Sigmoid colon (tissue), 7 donors: Measurements from ENCODE around the gene FGFRL1. TPM values are rescaled to one million over a fixed set of nuclear protein-coding genes. Genes with fewer than 3 reads are reported as not detected.
"Not testable (repeated sequence)": the region's sequence is repeated elsewhere in the genome, so short reads cannot be mapped to it uniquely, and the experiment has no call there.

ENCODE experiments used
- DNase-seq: peaks from one replicate; pipeline ENCODE4 v3.0.0-alpha.2; 2019
- H3K27ac ChIP-seq, 4 donors: fragments of 200-600 bp; sonication (generic); one replicate each; pipeline ENCODE4 v1.5.1; 2016 to 2019; ENCODE audit warnings: mild to moderate bottlenecking in 1 of 4
- H3K27me3 ChIP-seq, 3 donors: fragments of 200-600 bp; sonication (generic); one replicate each; pipeline ENCODE4 v1.5.1; 2019; ENCODE audit warnings: mild to moderate bottlenecking in 1 of 3
- H3K36me3 ChIP-seq, 4 donors: fragments of 200-600 bp; sonication (generic); one replicate each; pipeline ENCODE4 v1.5.1; 2016 to 2019
- H3K4me1 ChIP-seq, 4 donors: fragments of 200-600 bp; sonication (generic); one replicate each; pipeline ENCODE4 v1.5.1; 2017 to 2019
- H3K4me3 ChIP-seq, 4 donors: fragments of 200-600 bp; sonication (generic); one replicate each; pipeline ENCODE4 v1.5.1; 2017 to 2019; ENCODE audit warnings: mild to moderate bottlenecking in 2 of 4, moderate library complexity in 1 of 4
- H3K9me3 ChIP-seq, 4 donors: fragments of 200-600 bp in 3 of 4; sonication (generic) in 3 of 4; one replicate each; pipeline versions ENCODE4 v1.5.1 to v1.6.1; 2013 to 2019
- CTCF ChIP-seq, 4 experiments: fragments of 450-650 bp in 3 of 4; fragments of 200-600 bp in 1 of 4; IDR thresholded peaks; one replicate each; pipeline ENCODE4 v1.5.1; 2016 to 2019; ENCODE audit warnings: antibody characterized with exemption in 4 of 4, mild to moderate bottlenecking in 3 of 4, moderate library complexity in 2 of 4
- EP300 ChIP-seq, 4 donors: sonication (generic); formaldehyde crosslinking; IDR thresholded peaks; one replicate each; pipeline ENCODE4 v1.6.1; 2017; ENCODE audit warnings: antibody characterized with exemption in 4 of 4
- POLR2A ChIP-seq, 2 donors: fragments of 450-650 bp; IDR thresholded peaks; one replicate each; pipeline ENCODE4 v1.6.1; 2016; ENCODE audit warnings: antibody characterized with exemption in 2 of 2, mild to moderate bottlenecking in 2 of 2, moderate library complexity in 2 of 2
- POLR2AphosphoS5 ChIP-seq, 4 donors: sonication (generic); formaldehyde crosslinking; IDR thresholded peaks; one replicate each; pipeline ENCODE4 v1.6.1; 2017; ENCODE audit warnings: antibody characterized with exemption in 4 of 4
- WGBS, 2 donors: extraction: QIAGEN DNeasy Blood & Tissue Kit; methylation state at CpG; one replicate each; pipeline ENCODE4 v1.1.7; 2013; 5-methylcytosine and 5-hydroxymethylcytosine counted together
- intact Hi-C: fragments of 100-400 bp; cut with DNase I; formaldehyde crosslinking; loops from one replicate; pipeline ENCODE4 v1.15.1; 2023
- polyA plus RNA-seq, 3 donors: library from polyadenylated mRNA; stranded (reverse); fragments of 200-250 nt; gene quantifications; one replicate each; pipeline ENCODE4 v1.2.3, GENCODE V29; 2013
- total RNA-seq, 4 donors: library from RNA; depleted of rRNA; stranded (reverse); fragments of >200 nt; gene quantifications; one replicate each; pipeline ENCODE4 v1.1.0, GENCODE V29; 2016
- donor health status: healthy with polysubstance abuse.
- donor health status: Bipolar disorder and iron deficiency.
- donor health status: healthy.

Gene FGFRL1
- total and polyA plus RNA-seq, 7 donors = 1.2 to 12.1 (median 6.8) TPM

DNA sequence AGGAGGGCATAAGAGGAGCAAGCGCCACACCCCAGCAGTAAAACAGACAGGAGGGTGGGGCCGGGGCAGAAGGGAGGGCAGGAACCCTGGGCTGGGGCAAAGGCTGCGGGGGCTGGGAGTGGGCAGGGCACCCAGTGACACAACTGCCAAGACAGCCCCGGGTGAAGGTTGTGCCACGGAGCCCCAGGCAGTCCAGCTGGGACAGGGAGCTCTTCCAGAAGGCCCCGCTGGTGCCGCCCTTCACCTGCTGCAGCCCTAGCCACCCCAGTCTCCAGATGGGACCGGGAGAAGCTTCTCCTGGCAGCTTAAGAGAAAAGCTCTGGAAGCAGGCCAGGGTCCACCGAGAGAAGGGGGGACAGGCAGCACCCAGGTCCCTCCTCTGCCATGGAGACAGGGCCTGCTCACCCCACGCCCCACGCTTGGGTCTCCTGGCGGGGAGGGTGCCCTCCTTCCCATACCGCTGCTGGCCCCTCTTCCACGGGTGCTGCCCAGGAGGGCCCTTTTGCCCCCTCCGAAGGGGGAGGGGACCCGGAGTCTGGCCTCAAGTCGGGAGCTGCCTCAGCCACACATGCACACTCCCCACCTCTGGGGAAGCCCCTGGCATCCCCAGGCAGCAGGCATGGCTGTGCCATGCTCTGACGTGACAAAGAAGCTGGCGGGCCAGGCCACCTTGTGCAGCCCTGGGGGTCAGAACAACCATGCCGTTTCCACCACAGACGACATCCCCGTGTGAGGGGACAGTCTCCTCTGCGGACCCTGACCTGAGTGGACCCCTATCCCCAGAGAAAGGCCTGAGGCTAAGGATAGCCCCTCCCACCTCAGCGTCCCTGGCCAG is 39.5 kb upstream of the FGFRL1 start:
- Histone ChIP-seq H3K27ac (no peak overlapping the region), H3K9me3 (no peaks in the 10 kb centered on the region), H3K36me3 (no peaks in the 10 kb centered on the region), H3K4me3 (peak overlapping the region; percentile 58 to 87 (median 82)), H3K27me3 (peaks cover 0 to 17% (median 16%) of the 10 kb centered on the region in 3 donors), H3K4me1 (peaks cover 0 to 40% (median 36%) of the 10 kb centered on the region in 4 donors)
- no peak for DNase-seq
- intact Hi-C loops = loop anchor here (2.0 kb wide), 2 partner anchors 37 to 39 kb away; partner anchors contain the start of genes GAK and TMEM175
- 12 to 56% methylated on average over 24 of the region's 24 CpGs for WGBS, 2 donors
- TF ChIP-seq CTCF (IDR thresholded peaks at IDR 0.05) (no peak), EP300 (IDR thresholded peaks at IDR 0.05) (no peak), POLR2A (IDR thresholded peaks at IDR 0.05) (peak in 1 of 2 donors; percentile 49), POLR2AphosphoS5 (IDR thresholded peaks at IDR 0.05) (peak in 1 of 4 donors; percentile 23)

- 1% methylated on average over 65 of the region's 65 CpGs for WGBS, 2 donors
- H3K36me3 ChIP-seq = no peaks in the 10 kb centered on the region
- peak overlapping the region in 2 of 4 donors; percentile 50 to 57 for H3K27ac ChIP-seq
- intact Hi-C loops = loop anchor here (2.0 kb wide), 2 partner anchors 36 to 40 kb away; partner anchors contain the start of genes GAK and TMEM175
- peaks cover 0 to 35% (median 31%) of the 10 kb centered on the region in 4 donors for H3K4me1 ChIP-seq
- H3K9me3 ChIP-seq = no peaks in the 10 kb centered on the region
- no peak for DNase-seq
- H3K4me3 ChIP-seq = peak overlapping the region; percentile 58 to 87 (median 82)
- no peak for TF ChIP-seq EP300 (IDR thresholded peaks at IDR 0.05)
- no peak for TF ChIP-seq POLR2AphosphoS5 (IDR thresholded peaks at IDR 0.05)
- TF ChIP-seq POLR2A (IDR thresholded peaks at IDR 0.05) = no peak
- TF ChIP-seq CTCF (IDR thresholded peaks at IDR 0.05) = no peak
- H3K27me3 ChIP-seq = peaks cover 0 to 13% (median 9%) of the 10 kb centered on the region in 3 donors
These were observed 38.6 kb upstream of the FGFRL1 start for GRCh38 chr4:972651-973424.

DNA sequence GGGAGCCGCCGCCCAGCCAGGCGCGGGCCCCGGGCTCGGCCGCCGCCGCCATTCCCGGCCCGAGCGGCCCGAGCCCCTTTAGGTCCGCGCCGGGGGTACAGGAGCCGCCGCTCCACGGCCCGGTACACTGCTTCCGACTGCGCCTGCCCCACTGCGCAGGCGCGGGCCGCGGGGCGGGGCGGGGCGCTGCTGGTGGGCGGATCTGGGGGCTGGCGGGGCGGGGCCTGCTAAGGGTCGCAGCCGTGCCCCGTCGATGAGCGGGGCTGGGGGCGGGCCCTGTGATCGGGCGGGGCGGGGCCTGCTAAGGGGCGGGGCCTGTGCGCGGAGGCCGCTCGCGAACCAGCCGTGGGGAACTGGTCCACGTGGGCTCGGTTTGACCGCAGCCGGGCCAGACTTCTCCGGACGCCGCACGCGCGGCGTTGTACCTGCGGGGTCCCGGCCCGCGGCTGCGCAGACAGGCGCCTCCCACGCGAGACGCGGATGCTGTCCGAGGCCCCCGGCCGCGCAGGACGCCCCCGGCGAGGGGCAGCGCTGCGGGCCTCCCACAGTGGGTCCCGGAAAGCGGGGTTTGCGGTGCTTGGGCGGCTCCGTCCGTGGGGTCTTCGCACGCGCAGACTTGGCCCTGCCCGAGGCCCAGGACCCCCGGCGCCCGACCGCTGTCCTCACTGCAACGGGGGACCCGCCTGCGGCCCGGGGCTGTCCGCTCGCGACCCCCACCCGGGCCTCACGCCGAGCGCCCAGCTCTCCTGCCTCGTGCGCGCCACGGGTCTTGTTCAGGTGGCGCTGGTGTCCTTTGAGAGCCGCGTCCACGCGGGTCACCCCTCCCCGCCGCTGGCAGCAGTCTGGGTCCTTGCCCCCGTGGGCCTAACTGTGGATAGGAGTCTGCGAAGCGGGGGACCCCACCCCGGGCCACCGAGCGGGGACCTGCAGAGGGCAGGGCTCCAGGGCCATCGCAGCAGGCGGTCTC is 37.7 kb upstream of the FGFRL1 start, which contains the start of gene DGKQ:
Gene DGKQ (minus strand): TSS at position 139 of the 967 bp plus-strand sequence. CDS start 87 bp downstream, at position 52.
- WGBS, 2 donors = 27 to 35% methylated on average over 123 of the region's 123 CpGs
- H3K4me1 ChIP-seq = peaks cover 0 to 28% (median 25%) of the 10 kb centered on the region in 4 donors
- peak within 1 kb of the TSS; percentile 8 to 57 (median 44) for H3K27ac ChIP-seq
- intact Hi-C loops = loop anchor here (2.0 kb wide), 2 partner anchors 35 to 41 kb away; partner anchors contain the start of genes GAK and TMEM175
- no peaks in the 10 kb centered on the region for H3K36me3 ChIP-seq
- no peaks in the 10 kb centered on the region for H3K9me3 ChIP-seq
- peaks cover 0 to 4% (median under 1%) of the 10 kb centered on the region in 3 donors for H3K27me3 ChIP-seq
- TF ChIP-seq CTCF (IDR thresholded peaks at IDR 0.05) (no peak), POLR2AphosphoS5 (IDR thresholded peaks at IDR 0.05) (no peak), EP300 (IDR thresholded peaks at IDR 0.05) (no peak), POLR2A (IDR thresholded peaks at IDR 0.05) (no peak)
- H3K4me3 ChIP-seq = peak within 1 kb of the TSS; percentile 58 to 87 (median 82)
- peak; percentile 94 for DNase-seq

GRCh38 chr4:974668-975067 is 36.8 kb upstream of the FGFRL1 start:
- DNase-seq = no peak
- Histone ChIP-seq H3K36me3 (no peaks in the 10 kb centered on the region), H3K27ac (no peak overlapping the region), H3K4me1 (peaks cover 0 to 28% (median 25%) of the 10 kb centered on the region in 4 donors), H3K27me3 (no peaks in the 10 kb centered on the region), H3K4me3 (no peak overlapping the region), H3K9me3 (no peaks in the 10 kb centered on the region)
- WGBS, 2 donors = 94 to 97% methylated on average over 9 of the region's 9 CpGs
- intact Hi-C loops = no loop called here
- TF ChIP-seq CTCF (IDR thresholded peaks at IDR 0.05) (no peak), POLR2AphosphoS5 (IDR thresholded peaks at IDR 0.05) (no peak)

GRCh38 chr4:976016-976415 is 35.4 kb upstream of the FGFRL1 start:
- H3K9me3 ChIP-seq, intact Hi-C loops, H3K4me3 ChIP-seq, DNase-seq, H3K27ac ChIP-seq, H3K27me3 ChIP-seq, H3K36me3 ChIP-seq: not testable (repeated sequence)
- WGBS, 2 donors = 97 to 98% methylated on average over 20 to 25 of the region's 25 CpGs
- peaks cover 0 to 28% (median 25%) of the 10 kb centered on the region in 4 donors for H3K4me1 ChIP-seq
